MM.1S (cell line): Measurements from ENCODE around the gene PASK.

ENCODE experiments used
- EZH2 ChIP-seq: fragments of 300-600 bp; sonication (generic); optimal IDR thresholded peaks from 2 replicates; pipeline ENCODE3; 2017; ENCODE audit warnings: low read depth, mild to moderate bottlenecking, antibody characterized with exemption, low read length, mixed read lengths
- EZH2phosphoT487 ChIP-seq: fragments of 300-600 bp; sonication (generic); IDR thresholded peaks from 2 replicates; pipeline ENCODE4 v1.6.1; 2018; ENCODE audit warnings: antibody characterized with exemption, low read length
- TF ChIP-seq, protein P1 (sequence below): fragments of 300-600 bp; sonication (generic); IDR thresholded peaks from 2 replicates; pipeline ENCODE4 v1.5.1; 2016; ENCODE audit warnings: antibody characterized with exemption, low read length, mixed read lengths

DNA sequence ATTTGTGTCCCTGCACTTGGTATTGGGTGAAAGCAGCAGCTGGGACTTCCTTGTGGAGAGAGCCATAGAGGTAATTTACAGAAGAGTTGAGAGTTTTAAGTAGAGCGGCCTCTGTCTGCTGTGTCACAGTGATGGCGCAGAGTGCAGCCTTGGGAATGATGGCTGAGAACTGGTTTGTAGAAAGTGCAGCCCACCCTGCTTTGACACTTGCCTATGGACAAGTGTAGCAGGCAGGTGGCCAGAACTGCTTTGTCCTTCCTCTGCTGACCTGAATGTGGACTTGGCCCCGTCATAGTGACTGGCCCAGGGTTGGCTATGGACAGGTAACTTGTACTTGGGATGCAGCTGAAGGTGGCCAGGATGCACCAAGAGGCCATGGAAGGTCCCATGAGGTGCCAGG, 32.9 kb upstream of the PASK start:
- TF ChIP-seq, protein P1, sequence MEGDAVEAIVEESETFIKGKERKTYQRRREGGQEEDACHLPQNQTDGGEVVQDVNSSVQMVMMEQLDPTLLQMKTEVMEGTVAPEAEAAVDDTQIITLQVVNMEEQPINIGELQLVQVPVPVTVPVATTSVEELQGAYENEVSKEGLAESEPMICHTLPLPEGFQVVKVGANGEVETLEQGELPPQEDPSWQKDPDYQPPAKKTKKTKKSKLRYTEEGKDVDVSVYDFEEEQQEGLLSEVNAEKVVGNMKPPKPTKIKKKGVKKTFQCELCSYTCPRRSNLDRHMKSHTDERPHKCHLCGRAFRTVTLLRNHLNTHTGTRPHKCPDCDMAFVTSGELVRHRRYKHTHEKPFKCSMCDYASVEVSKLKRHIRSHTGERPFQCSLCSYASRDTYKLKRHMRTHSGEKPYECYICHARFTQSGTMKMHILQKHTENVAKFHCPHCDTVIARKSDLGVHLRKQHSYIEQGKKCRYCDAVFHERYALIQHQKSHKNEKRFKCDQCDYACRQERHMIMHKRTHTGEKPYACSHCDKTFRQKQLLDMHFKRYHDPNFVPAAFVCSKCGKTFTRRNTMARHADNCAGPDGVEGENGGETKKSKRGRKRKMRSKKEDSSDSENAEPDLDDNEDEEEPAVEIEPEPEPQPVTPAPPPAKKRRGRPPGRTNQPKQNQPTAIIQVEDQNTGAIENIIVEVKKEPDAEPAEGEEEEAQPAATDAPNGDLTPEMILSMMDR = no peak
- no peak for TF ChIP-seq EZH2
- TF ChIP-seq EZH2phosphoT487 = no peak
